ENCODE data around the gene NT5M. TPM values are rescaled to one million over a fixed set of nuclear protein-coding genes. Genes with fewer than 3 reads are reported as not detected.

The NT5M gene
- total RNA-seq, 1 donor, result 0.36 TPM

- Histone ChIP-seq H2AFZ (ENCODE audit: low read length) (no peak overlapping the region), H3K79me2 (ENCODE audit: insufficient read depth, low read length) (no peaks in the 10 kb centered on the region), H4K20me1 (ENCODE audit: insufficient read depth, low read length) (no peaks in the 10 kb centered on the region), H3K27me3 (ENCODE audit: insufficient read depth, low read length) (no peaks in the 10 kb centered on the region), H3K4me3 (ENCODE audit: insufficient read depth, low read length) (no peak overlapping the region), H3K4me2 (ENCODE audit: insufficient read depth, low read length) (no peak overlapping the region), H3K4me1 (ENCODE audit: insufficient read depth, low read length) (peaks cover 16% of the 10 kb centered on the region), H3K36me3 (ENCODE audit: insufficient read depth, low read length) (no peaks in the 10 kb centered on the region), H3K27ac (ENCODE audit: low read depth, low read length) (no peak overlapping the region), H3K9me3 (ENCODE audit: low read depth, low read length) (no peaks in the 10 kb centered on the region)
- DNase-seq (ENCODE audit: insufficient read length, low spot score, missing footprints), result peak; percentile 62
- no peak for TF ChIP-seq CTCF (IDR thresholded peaks at IDR 0.05; ENCODE audit: extremely low read depth, low read depth, low read length)
Measured at GRCh38 chr17:17395885-17396284, 92.7 kb downstream of the NT5M start.

Other genes with a start within 250 kb of the NT5M start
- gene PLD6, start 97.0 kb upstream of the NT5M start, total RNA-seq, result 1.4 and 2.7 TPM in 2 replicates
- 104 and 174 TPM in 2 replicates for gene FLCN, start 66.2 kb upstream of the NT5M start, total RNA-seq
- 76.0 and 78.5 TPM in 2 replicates for gene COPS3, start 22.1 kb upstream of the NT5M start, total RNA-seq
- gene MED9, start 173.6 kb downstream of the NT5M start, total RNA-seq, result 15.6 and 17.0 TPM in 2 replicates
- gene RASD1, start 193.0 kb downstream of the NT5M start, total RNA-seq, result 13.8 and 14.7 TPM in 2 replicates